GM23338 (cell line): ENCODE results near the gene DIPK1A. TPM values are rescaled to one million over a fixed set of nuclear protein-coding genes. Genes with fewer than 3 reads are reported as not detected.

ENCODE experiments used
- ATAC-seq: fragments of 200-7000 bp; cut with Tn5 transposase; 3 replicates; pipeline ENCODE4 v1.9.1; 2020
- DNase-seq: peaks from one replicate; pipeline ENCODE4 v3.0.0-alpha.2; 2015; ENCODE audit warnings: low spot score
- H2AFZ ChIP-seq: fragments of 200-600 bp; sonication (generic); 2 replicates; pipeline ENCODE4 v1.8.0; 2016; ENCODE audit warnings: antibody characterized with exemption, mild to moderate bottlenecking, moderate library complexity
- H3F3A ChIP-seq: fragments of 200-600 bp; sonication (generic); replicated peaks from 2 replicates; pipeline ENCODE4 v1.8.0; 2017; ENCODE audit warnings: antibody characterized with exemption, mixed run types, low read depth
- H3K27ac ChIP-seq: fragments of 200-600 bp; sonication (generic); 2 replicates; pipeline ENCODE4 v1.6.1; 2016; ENCODE audit warnings: low read depth
- H3K27me3 ChIP-seq: fragments of 200-600 bp; sonication (generic); 2 replicates; pipeline ENCODE4 v1.8.0; 2016; ENCODE audit warnings: mild to moderate bottlenecking, mixed run types, moderate library complexity; ENCODE audit not compliant: insufficient read depth
- H3K36me3 ChIP-seq: fragments of 200-600 bp; sonication (generic); 2 replicates; pipeline ENCODE4 v1.8.0; 2016; ENCODE audit warnings: mild to moderate bottlenecking; ENCODE audit not compliant: insufficient read depth
- H3K4me1 ChIP-seq: fragments of 200-600 bp; sonication (generic); 2 replicates; pipeline ENCODE4 v1.8.0; 2016; ENCODE audit warnings: mild to moderate bottlenecking, moderate library complexity; ENCODE audit not compliant: insufficient read depth
- H3K4me2 ChIP-seq: fragments of 200-600 bp; sonication (generic); 2 replicates; pipeline ENCODE4 v1.7.1; 2017; ENCODE audit warnings: mixed run types
- H3K4me3 ChIP-seq: fragments of 200-600 bp; sonication (generic); 2 replicates; pipeline ENCODE4 v1.6.1; 2016; ENCODE audit warnings: mixed run types
- H3K79me2 ChIP-seq: fragments of 200-600 bp; sonication (generic); replicated peaks from 2 replicates; pipeline ENCODE4 v1.8.0; 2017; ENCODE audit warnings: mild to moderate bottlenecking; ENCODE audit not compliant: insufficient read depth
- H3K9me2 ChIP-seq: fragments of 200-600 bp; sonication (generic); 2 replicates; pipeline ENCODE4 v1.8.0; 2017; ENCODE audit not compliant: insufficient read depth
- H4K20me1 ChIP-seq: fragments of 200-600 bp; sonication (generic); replicated peaks from 2 replicates; pipeline ENCODE4 v1.8.0; 2017; ENCODE audit warnings: mild to moderate bottlenecking; ENCODE audit not compliant: insufficient read depth
- H3K27ac Mint-ChIP-seq: 2 replicates; pipeline ENCODE4 v1.8.0; 2020; ENCODE audit warnings: inconsistent platforms, mild to moderate bottlenecking, moderate library complexity, mixed read lengths
- H3K27me3 Mint-ChIP-seq: 3 replicates; pipeline ENCODE4 v1.8.0; 2022; ENCODE audit warnings: low read depth, mild to moderate bottlenecking, moderate library complexity, mixed read lengths, inconsistent platforms; ENCODE audit not compliant: insufficient read depth, poor library complexity
- H3K36me3 Mint-ChIP-seq: 3 replicates; pipeline ENCODE4 v1.8.0; 2021; ENCODE audit warnings: low read depth, mild to moderate bottlenecking, inconsistent platforms, moderate library complexity, mixed read lengths
- H3K4me1 Mint-ChIP-seq: 3 replicates; pipeline ENCODE4 v1.8.0; 2020; ENCODE audit warnings: mild to moderate bottlenecking, inconsistent platforms, mixed read lengths
- H3K4me3 Mint-ChIP-seq: 3 replicates; pipeline ENCODE4 v1.8.0; 2021; ENCODE audit warnings: moderate library complexity, mild to moderate bottlenecking, inconsistent platforms, mixed read lengths
- H3K9me3 Mint-ChIP-seq: 3 replicates; pipeline ENCODE4 v1.8.0; 2020; ENCODE audit warnings: moderate library complexity, mild to moderate bottlenecking, inconsistent platforms, mixed read lengths
- CREB1 ChIP-seq: fragments of 250-450 bp; sonication (Bioruptor Pico); IDR thresholded peaks from 2 replicates; pipeline ENCODE4 v1.5.0; 2020; ENCODE audit warnings: low read depth, mild to moderate bottlenecking, moderate library complexity
- EZH2 ChIP-seq: fragments of 200-600 bp; sonication (generic); IDR thresholded peaks from one replicate; pipeline ENCODE4 v1.8.0; 2017; ENCODE audit warnings: antibody characterized with exemption, mild to moderate bottlenecking, low read depth; ENCODE audit not compliant: unreplicated experiment
- JUNB ChIP-seq: IDR thresholded peaks from one replicate; pipeline ENCODE4 v1.6.1; 2016; ENCODE audit warnings: antibody characterized with exemption; ENCODE audit not compliant: unreplicated experiment
- REST ChIP-seq: IDR thresholded peaks from one replicate; pipeline ENCODE4 v1.6.1; 2018; ENCODE audit warnings: antibody characterized with exemption; ENCODE audit not compliant: unreplicated experiment
- STAT1 ChIP-seq: IDR thresholded peaks from one replicate; pipeline ENCODE4 v1.6.1; 2016; ENCODE audit warnings: antibody characterized with exemption; ENCODE audit not compliant: unreplicated experiment
- ZNF114 ChIP-seq: fragments of 250-450 bp; sonication (Bioruptor Pico); IDR thresholded peaks from 2 replicates; pipeline ENCODE4 v1.5.0; 2020; ENCODE audit warnings: mild to moderate bottlenecking, moderate library complexity
- ZNF331 ChIP-seq: fragments of 250-450 bp; sonication (Bioruptor Pico); IDR thresholded peaks from 2 replicates; pipeline ENCODE4 v1.5.0; 2020; ENCODE audit warnings: low read depth, mild to moderate bottlenecking, moderate library complexity
- polyA plus RNA-seq: library from polyadenylated mRNA; unstranded; fragments of >200 nt; fragmentation: Nextera tagmentation; extraction: Ambion mirVana; gene quantifications from 2 replicates; pipeline ENCODE4 v1.2.1, GENCODE V29; 2016
- total RNA-seq: library from RNA; depleted of rRNA; stranded (reverse); fragments of >200 nt; shearing (Covaris generic); gene quantifications from 2 replicates; pipeline ENCODE4 v1.2.3, GENCODE V29; 2014
- TF ChIP-seq, protein P1 (sequence below): IDR thresholded peaks from 2 replicates; pipeline ENCODE4 v1.6.1; 2016; ENCODE audit warnings: antibody characterized with exemption

DIPK1A gene
- total and polyA plus RNA-seq, 2 experiments from 2014 or later = 4.8 to 6.1 TPM

DNA sequence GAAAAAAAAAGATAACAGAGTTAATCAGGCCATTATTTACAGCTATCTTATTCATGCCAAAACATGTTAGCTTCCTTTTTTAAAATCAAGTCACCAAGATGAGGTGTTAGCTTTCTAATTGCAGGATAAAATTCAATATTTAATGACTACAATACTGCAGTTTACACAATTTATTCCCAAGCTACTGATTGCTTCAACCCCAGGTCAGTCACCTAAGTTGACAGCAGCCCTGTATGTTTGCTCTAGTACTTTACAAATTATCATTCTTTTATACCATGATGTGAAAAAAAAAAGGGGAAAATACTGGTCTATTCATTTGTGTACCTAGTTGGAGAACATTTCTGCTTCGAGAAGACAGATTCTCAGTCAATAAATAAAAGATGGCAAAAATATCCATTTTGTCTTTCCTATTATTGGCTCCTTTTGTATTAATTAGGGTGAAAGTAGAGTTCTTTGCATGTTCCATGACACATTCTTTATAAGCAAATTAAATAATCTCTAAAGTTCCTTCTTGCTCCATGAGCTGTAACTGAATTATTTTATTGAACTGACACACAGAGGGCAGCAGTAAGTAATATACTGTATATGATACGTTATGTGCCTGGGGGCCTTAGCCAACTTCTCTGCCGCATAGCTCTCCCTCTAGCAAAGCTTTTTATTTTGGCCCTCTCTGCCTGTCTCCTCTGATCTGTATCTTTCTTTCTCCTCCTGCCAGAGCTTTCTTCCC is 48.0 kb downstream of the DIPK1A start (continued):
- TF ChIP-seq REST (no peak), ZNF331 (CRISPR knock-in tag) (no peak), JUNB (no peak), ZNF114 (CRISPR knock-in tag) (no peak)

GRCh38 chr1:92910081-92910480 is 51.2 kb downstream of the DIPK1A start:
- no peak overlapping the region for H3K4me2 ChIP-seq
- no peaks in the 10 kb centered on the region for H3K36me3 Mint-ChIP-seq
- H3K9me3 Mint-ChIP-seq = no peaks in the 10 kb centered on the region
- no peak for DNase-seq
- no peak for TF ChIP-seq EZH2
- no peaks in the 10 kb centered on the region for H4K20me1 ChIP-seq
- H3K27me3 Mint-ChIP-seq = no peaks in the 10 kb centered on the region
- H3K27me3 ChIP-seq = no peaks in the 10 kb centered on the region
- H3K36me3 ChIP-seq = no peaks in the 10 kb centered on the region
- no peak overlapping the region for H3K4me3 Mint-ChIP-seq
- ATAC-seq = no peak
- H3K4me1 Mint-ChIP-seq = no peaks in the 10 kb centered on the region
- no peaks in the 10 kb centered on the region for H3F3A ChIP-seq
- no peak overlapping the region for H2AFZ ChIP-seq
- no peaks in the 10 kb centered on the region for H3K9me2 ChIP-seq
- H3K4me1 ChIP-seq = no peaks in the 10 kb centered on the region
- no peaks in the 10 kb centered on the region for H3K79me2 ChIP-seq
- no peak overlapping the region for H3K4me3 ChIP-seq
- H3K27ac Mint-ChIP-seq = no peak overlapping the region
- no peak overlapping the region for H3K27ac ChIP-seq

DNA sequence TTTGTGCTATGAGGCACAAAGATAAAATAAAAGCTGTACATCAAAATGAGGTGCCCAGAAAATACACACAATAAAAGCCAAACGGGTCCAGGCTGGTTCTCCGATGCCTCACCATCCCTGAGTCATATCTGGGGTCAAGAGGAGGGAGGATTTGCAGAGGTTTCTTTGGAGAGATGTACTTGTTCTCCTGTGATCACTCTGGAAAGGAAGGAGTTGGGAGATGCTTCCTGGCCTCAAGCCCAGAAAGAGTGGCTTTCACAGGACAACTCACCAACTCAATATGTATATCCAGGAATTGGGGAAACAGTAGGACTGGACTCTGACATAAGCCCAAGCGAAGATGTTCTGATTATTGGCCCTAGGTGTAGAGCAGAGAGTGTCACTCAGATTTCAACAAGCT is 51.9 kb downstream of the DIPK1A start:
- Mint-ChIP-seq H3K27ac (no peak overlapping the region), H3K27me3 (no peaks in the 10 kb centered on the region), H3K9me3 (no peaks in the 10 kb centered on the region), H3K4me3 (no peak overlapping the region), H3K4me1 (no peaks in the 10 kb centered on the region), H3K36me3 (no peaks in the 10 kb centered on the region)
- Histone ChIP-seq H3K4me1 (no peaks in the 10 kb centered on the region), H3K36me3 (no peaks in the 10 kb centered on the region), H3K79me2 (no peaks in the 10 kb centered on the region), H2AFZ (no peak overlapping the region), H3K27me3 (no peaks in the 10 kb centered on the region), H3K9me2 (no peaks in the 10 kb centered on the region), H3K4me3 (no peak overlapping the region), H3K4me2 (no peak overlapping the region), H3K27ac (no peak overlapping the region), H4K20me1 (no peaks in the 10 kb centered on the region), H3F3A (no peaks in the 10 kb centered on the region)
- DNase-seq (no peak), ATAC-seq (no peak)
- TF ChIP-seq CREB1 (CRISPR knock-in tag) (no peak), STAT1 (no peak), ZNF331 (CRISPR knock-in tag) (no peak), REST (no peak)
- TF ChIP-seq, protein P1, sequence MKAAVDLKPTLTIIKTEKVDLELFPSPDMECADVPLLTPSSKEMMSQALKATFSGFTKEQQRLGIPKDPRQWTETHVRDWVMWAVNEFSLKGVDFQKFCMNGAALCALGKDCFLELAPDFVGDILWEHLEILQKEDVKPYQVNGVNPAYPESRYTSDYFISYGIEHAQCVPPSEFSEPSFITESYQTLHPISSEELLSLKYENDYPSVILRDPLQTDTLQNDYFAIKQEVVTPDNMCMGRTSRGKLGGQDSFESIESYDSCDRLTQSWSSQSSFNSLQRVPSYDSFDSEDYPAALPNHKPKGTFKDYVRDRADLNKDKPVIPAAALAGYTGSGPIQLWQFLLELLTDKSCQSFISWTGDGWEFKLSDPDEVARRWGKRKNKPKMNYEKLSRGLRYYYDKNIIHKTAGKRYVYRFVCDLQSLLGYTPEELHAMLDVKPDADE = no peak
